Measurements from ENCODE around the gene ZDHHC7.

DNA sequence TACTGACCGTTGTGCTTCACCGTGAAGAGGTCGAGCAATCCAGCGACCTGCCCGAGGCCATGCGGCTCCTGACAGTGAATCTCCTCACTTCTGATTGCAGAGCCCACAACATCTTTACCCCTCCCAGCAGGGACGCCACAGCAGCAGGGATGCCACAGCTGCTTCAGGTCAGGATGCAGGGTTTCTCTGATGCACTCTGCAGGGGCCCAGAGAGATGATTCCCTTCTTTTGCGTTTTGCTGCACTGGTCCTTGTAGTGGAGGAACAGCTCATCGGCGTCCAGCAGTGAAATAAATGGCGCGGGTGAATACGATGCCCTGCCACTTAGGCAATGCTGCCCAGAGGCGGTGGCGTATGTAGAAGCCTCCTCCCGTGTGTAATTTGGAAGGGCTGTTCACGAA is 21.8 kb upstream of the ZDHHC7 start:
- TF ChIP-seq, protein P1, sequence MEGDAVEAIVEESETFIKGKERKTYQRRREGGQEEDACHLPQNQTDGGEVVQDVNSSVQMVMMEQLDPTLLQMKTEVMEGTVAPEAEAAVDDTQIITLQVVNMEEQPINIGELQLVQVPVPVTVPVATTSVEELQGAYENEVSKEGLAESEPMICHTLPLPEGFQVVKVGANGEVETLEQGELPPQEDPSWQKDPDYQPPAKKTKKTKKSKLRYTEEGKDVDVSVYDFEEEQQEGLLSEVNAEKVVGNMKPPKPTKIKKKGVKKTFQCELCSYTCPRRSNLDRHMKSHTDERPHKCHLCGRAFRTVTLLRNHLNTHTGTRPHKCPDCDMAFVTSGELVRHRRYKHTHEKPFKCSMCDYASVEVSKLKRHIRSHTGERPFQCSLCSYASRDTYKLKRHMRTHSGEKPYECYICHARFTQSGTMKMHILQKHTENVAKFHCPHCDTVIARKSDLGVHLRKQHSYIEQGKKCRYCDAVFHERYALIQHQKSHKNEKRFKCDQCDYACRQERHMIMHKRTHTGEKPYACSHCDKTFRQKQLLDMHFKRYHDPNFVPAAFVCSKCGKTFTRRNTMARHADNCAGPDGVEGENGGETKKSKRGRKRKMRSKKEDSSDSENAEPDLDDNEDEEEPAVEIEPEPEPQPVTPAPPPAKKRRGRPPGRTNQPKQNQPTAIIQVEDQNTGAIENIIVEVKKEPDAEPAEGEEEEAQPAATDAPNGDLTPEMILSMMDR (IDR thresholded peaks at IDR 0.05), result no peak
- no peak for TF ChIP-seq POLR2A (IDR thresholded peaks at IDR 0.05)
